Measurements from ENCODE around the gene MYO5A. TPM values are rescaled to one million over a fixed set of nuclear protein-coding genes. Genes with fewer than 3 reads are reported as not detected.

MYO5A gene
- polyA plus RNA-seq, 3 donors = 6.9 to 33.5 (median 16.6) TPM

DNA sequence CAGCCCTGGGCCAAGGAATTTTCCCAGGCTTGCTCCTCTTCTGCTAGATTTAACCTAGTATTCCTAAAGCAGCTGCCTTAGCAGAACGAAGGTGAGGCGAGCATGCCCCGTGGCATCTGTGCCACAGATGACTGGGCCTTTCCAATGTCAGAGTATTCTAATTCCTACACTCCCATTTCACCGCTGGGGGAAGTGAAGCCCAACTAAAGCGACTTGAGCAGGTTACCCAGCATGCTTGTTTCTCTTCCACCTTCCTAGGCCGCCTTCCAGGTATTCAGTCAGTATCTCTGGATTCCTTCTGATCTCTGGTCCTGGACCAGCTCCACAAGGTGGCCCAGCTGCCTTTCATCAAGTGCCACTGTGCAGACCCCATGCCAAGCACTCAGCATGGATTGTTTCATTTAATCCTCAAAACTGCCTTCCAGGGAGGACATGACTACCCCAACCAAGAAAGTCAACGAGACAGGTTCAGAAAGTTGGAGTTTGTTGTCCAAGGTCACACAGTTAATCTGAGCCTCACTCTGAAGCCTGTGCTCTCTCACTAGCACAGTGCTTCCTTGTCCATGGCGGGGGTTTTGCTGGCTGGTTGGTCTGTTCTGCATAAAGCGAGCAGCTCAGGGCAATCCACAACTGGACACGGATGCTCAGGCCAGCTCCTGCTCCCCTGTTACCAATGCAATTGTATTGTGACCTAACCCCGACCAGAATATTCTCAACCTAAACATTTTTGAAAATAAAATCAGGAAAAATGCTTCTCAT, 248.2 kb downstream of the MYO5A start:
- Mint-ChIP-seq H3K4me3 (no peak overlapping the region), H3K4me1 (no peaks in the 10 kb centered on the region), H3K27ac (no peak overlapping the region), H3K27me3 (ENCODE audit: low read depth in 3 of 3) (no peaks in the 10 kb centered on the region), H3K36me3 (no peaks in the 10 kb centered on the region), H3K9me3 (peaks cover 0 to 3% (median 0%) of the 10 kb centered on the region in 7 donors)
- intact Hi-C loops (cut with micrococcal nuclease) = no loop called here
- Histone ChIP-seq H3K4me3 (replicated peaks in 1 of 3; ENCODE audit: low read depth in 2 of 3, low read length in 3 of 3) (no peak overlapping the region), H3K79me2 (ENCODE audit: insufficient read depth, low read length) (no peaks in the 10 kb centered on the region), H3K4me1 (ENCODE audit: control insufficient read depth in 1 of 2, insufficient read depth in 2 of 2, low read length in 2 of 2) (no peaks in the 10 kb centered on the region), H3K9me3 (replicated peaks in 1 of 2; ENCODE audit: control insufficient read depth in 1 of 2, insufficient read depth in 1 of 2, low read length in 2 of 2) (no peaks in the 10 kb centered on the region), H4K20me1 (ENCODE audit: insufficient read depth, low read length) (no peaks in the 10 kb centered on the region), H3K4me2 (replicated peaks; ENCODE audit: extremely low read depth, low read length, poor library complexity, severe bottlenecking) (no peak overlapping the region), H3K27ac (ENCODE audit: low read depth in 1 of 2, low read length in 2 of 2) (no peak overlapping the region), H2AFZ (ENCODE audit: insufficient read depth, low read depth, low read length, poor library complexity, severe bottlenecking) (no peak overlapping the region), H3K36me3 (replicated peaks in 1 of 2; ENCODE audit: control insufficient read depth in 1 of 2, insufficient read depth in 2 of 2, low read length in 2 of 2) (no peaks in the 10 kb centered on the region), H3K9ac (ENCODE audit: insufficient read depth, low read length, poor library complexity, severe bottlenecking) (no peak overlapping the region), H3K27me3 (ENCODE audit: control insufficient read depth in 2 of 2, insufficient read depth in 2 of 2, low read length in 2 of 2) (no peaks in the 10 kb centered on the region)
- WGBS (ENCODE audit: insufficient coverage) = 97% methylated on average over 11 of the region's 11 CpGs
- TF ChIP-seq, protein P1, sequence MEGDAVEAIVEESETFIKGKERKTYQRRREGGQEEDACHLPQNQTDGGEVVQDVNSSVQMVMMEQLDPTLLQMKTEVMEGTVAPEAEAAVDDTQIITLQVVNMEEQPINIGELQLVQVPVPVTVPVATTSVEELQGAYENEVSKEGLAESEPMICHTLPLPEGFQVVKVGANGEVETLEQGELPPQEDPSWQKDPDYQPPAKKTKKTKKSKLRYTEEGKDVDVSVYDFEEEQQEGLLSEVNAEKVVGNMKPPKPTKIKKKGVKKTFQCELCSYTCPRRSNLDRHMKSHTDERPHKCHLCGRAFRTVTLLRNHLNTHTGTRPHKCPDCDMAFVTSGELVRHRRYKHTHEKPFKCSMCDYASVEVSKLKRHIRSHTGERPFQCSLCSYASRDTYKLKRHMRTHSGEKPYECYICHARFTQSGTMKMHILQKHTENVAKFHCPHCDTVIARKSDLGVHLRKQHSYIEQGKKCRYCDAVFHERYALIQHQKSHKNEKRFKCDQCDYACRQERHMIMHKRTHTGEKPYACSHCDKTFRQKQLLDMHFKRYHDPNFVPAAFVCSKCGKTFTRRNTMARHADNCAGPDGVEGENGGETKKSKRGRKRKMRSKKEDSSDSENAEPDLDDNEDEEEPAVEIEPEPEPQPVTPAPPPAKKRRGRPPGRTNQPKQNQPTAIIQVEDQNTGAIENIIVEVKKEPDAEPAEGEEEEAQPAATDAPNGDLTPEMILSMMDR (IDR thresholded peaks at IDR 0.05) = no peak
- no peak for DNase-seq

DNA sequence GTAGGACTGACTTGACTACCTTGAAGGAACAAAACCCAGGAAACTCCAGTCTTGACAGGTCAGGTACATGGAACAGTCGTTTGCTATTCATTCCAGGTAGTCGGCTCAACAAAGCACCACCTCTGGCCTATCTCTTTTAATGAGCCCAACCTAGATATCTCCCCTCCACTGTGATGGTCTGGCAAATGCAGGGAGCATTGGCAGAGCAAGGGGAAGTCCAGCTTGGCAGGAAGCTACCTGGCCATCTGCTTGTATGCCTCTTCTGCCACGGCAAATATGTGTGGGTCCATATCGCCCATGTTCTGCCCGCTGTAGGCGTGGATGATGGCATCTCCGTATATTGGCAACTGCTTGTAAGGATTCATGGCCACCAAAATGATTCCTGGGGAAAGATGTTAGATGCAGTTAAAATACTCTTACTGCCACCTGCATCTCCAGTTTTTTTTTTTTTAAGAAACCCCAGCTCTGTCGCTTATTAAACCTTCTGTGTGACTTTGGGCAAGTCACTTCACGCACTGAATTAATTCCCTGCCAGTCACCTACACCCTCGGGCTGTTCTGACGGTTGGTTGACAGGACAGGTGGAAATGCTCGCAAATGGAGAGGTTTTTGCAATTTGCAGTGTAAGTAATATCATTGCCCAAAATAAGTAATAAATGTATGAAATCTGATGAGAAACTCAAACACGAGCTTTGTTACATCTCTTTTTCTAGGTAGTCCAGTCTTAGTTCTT, 249.9 kb downstream of the MYO5A start:
- Mint-ChIP-seq H3K9me3 (no peaks in the 10 kb centered on the region), H3K36me3 (no peaks in the 10 kb centered on the region), H3K4me3 (no peak overlapping the region), H3K27ac (no peak overlapping the region), H3K4me1 (no peaks in the 10 kb centered on the region), H3K27me3 (ENCODE audit: low read depth in 3 of 3) (peaks cover 0 to 2% (median 0%) of the 10 kb centered on the region in 3 donors)
- H4K20me1 ChIP-seq (ENCODE audit: insufficient read depth, low read length) = no peaks in the 10 kb centered on the region
- H3K27ac ChIP-seq (ENCODE audit: low read depth in 1 of 2, low read length in 2 of 2) = no peak overlapping the region
- H3K4me2 ChIP-seq (replicated peaks; ENCODE audit: extremely low read depth, low read length, poor library complexity, severe bottlenecking) = no peak overlapping the region
- no peaks in the 10 kb centered on the region for H3K79me2 ChIP-seq (ENCODE audit: insufficient read depth, low read length)
- H3K4me1 ChIP-seq (ENCODE audit: control insufficient read depth in 1 of 2, insufficient read depth in 2 of 2, low read length in 2 of 2) = no peaks in the 10 kb centered on the region
- no peaks in the 10 kb centered on the region for H3K36me3 ChIP-seq (replicated peaks in 1 of 2; ENCODE audit: control insufficient read depth in 1 of 2, insufficient read depth in 2 of 2, low read length in 2 of 2)
- H3K27me3 ChIP-seq (ENCODE audit: control insufficient read depth in 2 of 2, insufficient read depth in 2 of 2, low read length in 2 of 2) = no peaks in the 10 kb centered on the region
- H3K9ac ChIP-seq (ENCODE audit: insufficient read depth, low read length, poor library complexity, severe bottlenecking) = no peak overlapping the region
- intact Hi-C loops (cut with micrococcal nuclease) = no loop called here
- H2AFZ ChIP-seq (ENCODE audit: insufficient read depth, low read depth, low read length, poor library complexity, severe bottlenecking) = no peak overlapping the region
- 85% methylated on average over 4 of the region's 13 CpGs for WGBS (ENCODE audit: insufficient coverage)
- no peaks in the 10 kb centered on the region for H3K9me3 ChIP-seq (replicated peaks in 1 of 2; ENCODE audit: control insufficient read depth in 1 of 2, insufficient read depth in 1 of 2, low read length in 2 of 2)
- TF ChIP-seq, protein P1 (IDR thresholded peaks at IDR 0.05) = no peak
- no peak overlapping the region for H3K4me3 ChIP-seq (replicated peaks in 1 of 3; ENCODE audit: low read depth in 2 of 3, low read length in 3 of 3)
- DNase-seq = no peak
